ENCODE measurements around the gene KIAA1217. TPM values are rescaled to one million over a fixed set of nuclear protein-coding genes. Genes with fewer than 3 reads are reported as not detected.
"Not testable (repeated sequence)": the region's sequence is repeated elsewhere in the genome, so short reads cannot be mapped to it uniquely, and the experiment has no call there.

The KIAA1217 gene
- polyA plus RNA-seq, 1 experiment, result 2.2 TPM

DNA sequence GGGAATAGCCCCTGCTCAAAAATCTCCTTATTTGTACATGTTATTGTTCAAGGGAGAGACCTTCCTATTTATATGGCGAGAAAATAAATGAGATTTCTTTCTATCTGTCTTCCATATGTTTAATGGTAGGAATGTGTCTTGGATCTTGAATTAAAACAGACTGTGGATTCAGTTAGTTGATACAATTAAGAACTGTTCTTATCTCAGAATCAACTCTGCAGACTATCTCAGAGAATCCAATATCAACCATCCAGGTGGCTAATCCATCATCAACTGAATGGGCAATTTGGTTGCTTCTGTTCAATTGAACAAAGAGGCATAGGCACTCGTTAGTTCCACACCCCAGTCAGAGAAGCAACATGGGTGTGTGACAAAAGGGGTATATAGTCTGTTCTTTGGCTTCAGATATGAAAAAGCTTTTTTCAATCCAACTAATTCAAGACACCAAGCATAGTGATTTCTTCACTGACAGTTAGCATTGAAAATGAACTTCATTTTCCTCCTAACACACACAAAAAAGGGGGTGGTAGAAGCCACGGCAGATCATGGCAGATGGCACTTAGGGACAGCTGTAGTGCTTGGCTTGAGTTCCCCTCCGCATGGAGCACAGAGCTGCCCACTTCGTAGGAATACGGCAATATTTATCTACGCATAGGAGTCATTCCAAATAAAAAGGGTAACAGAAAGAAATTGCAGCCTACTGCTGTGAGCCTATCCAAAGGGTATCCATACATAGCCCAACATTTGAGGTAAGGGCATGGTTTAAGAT lies 135.9 kb downstream of the KIAA1217 start:
- ChIA-PET POLR2A (interaction anchor here (0.7 kb wide), 1 partner anchor 10 kb away, joined by 4 read pairs; no protein-coding TSS in a partner anchor), CTCF (interaction anchor here (1.2 kb wide), 1 partner anchor 173 kb away, joined by 3 read pairs; no protein-coding TSS in a partner anchor)
- no peak for TF ChIP-seq CTCF (IDR thresholded peaks at IDR 0.05; ENCODE audit: insufficient read depth, low read depth, low read length)
- no peak overlapping the region for H3K4me3 ChIP-seq (ENCODE audit: low read depth, low read length)
- DNase-seq (ENCODE audit: low read depth), result no peak
- no peaks in the 10 kb centered on the region for H3K27me3 ChIP-seq (ENCODE audit: control insufficient read depth, insufficient read depth, low read length)
- no peaks in the 10 kb centered on the region for H3K36me3 ChIP-seq (ENCODE audit: control insufficient read depth, insufficient read depth, low read length)

DNA sequence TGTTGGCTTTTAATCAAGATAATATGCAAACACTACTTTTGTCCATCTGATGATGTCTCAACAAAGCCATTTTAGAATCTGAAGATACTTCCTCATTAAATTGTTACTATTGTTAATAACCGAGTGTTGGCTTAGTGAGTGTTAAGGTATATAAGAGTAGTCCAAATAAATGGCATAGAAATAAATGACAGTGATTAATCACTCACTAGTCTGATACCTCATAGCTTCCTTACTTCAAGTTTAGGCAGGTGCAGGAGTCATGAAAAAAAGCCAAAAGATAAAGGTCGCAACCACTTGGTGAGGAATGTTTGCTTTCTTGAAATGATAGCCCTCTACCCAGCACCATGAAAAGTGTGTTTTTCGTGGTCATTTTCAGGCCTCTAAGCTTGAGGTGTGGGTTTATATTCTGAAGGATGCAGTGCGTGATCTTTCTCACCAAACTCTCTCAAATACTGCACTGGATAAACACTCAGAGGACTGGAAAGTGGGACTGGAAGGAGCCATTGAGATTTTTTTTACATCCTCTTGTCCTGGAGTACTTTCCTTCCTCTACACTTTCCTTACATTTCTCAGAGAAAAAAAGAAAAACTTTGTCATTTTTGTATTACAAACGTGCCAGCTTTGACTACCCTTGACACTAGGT lies 138.1 kb downstream of the KIAA1217 start:
- Histone ChIP-seq H3K4me3 (ENCODE audit: low read depth, low read length) (no peak overlapping the region), H3K36me3 (ENCODE audit: control insufficient read depth, insufficient read depth, low read length) (no peaks in the 10 kb centered on the region), H3K27me3 (ENCODE audit: control insufficient read depth, insufficient read depth, low read length) (no peaks in the 10 kb centered on the region)
- TF ChIP-seq CTCF (IDR thresholded peaks at IDR 0.05; ENCODE audit: insufficient read depth, low read depth, low read length), result no peak
- ChIA-PET POLR2A (no interaction called here), CTCF (no interaction called here)
- no peak for DNase-seq (ENCODE audit: low read depth)

- H3K27me3 ChIP-seq (ENCODE audit: control insufficient read depth, insufficient read depth, low read length), result no peaks in the 10 kb centered on the region; the same call in 1 of the 2 replicates
- TF ChIP-seq CTCF (IDR thresholded peaks at IDR 0.05; ENCODE audit: insufficient read depth, low read depth, low read length), result no peak
- no peak overlapping the region for H3K4me3 ChIP-seq (ENCODE audit: low read depth, low read length)
- no peaks in the 10 kb centered on the region for H3K36me3 ChIP-seq (ENCODE audit: control insufficient read depth, insufficient read depth, low read length)
- ChIA-PET CTCF (interaction anchor here (0.7 to 1.6 kb wide), 3 partner anchors 11 to 355 kb away, joined by 3 read pairs; no protein-coding TSS in a partner anchor), POLR2A (no interaction called here)
- no peak for DNase-seq (ENCODE audit: low read depth)
Measured at GRCh38 chr10:24349379-24350001, 140.6 kb downstream of the KIAA1217 start.

DNA sequence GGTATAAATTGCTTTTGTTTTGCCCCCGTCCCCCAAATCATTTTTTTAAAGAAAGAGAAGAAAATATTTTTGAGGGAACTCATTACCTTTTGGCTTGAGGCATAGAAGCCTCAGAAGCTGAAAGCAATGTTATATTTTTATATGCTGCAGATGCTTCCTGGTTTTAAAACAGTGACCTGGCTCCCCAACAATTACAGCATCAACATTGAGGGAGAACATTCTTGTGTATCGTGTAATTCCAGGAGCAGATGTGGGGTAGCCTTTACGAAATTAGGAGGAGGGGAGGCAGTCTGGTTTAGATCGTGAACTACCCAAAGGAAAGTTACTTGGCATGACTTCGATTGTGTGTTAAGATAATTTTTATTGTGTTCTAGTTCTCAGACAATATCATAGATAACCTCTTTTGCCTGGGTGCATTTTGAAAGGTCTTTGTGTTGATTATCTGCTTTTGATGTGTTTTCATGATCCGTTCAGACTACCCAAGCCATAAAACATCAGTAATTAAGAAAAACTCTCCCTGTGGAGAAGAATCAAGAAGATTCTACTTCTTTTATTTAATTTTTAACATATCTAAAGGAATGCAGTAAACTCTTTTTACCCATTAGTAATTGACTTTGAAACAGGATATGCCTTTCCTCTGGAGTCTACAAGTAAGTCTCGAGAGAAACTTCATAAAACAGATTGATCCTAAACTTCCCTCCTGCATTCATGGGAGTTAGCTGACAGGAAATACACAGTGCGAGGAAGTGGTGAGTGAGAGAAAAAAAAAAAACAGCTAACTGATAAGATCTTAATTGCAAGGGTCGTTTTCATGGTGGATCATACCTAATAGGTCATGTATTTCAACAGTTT lies 141.4 kb downstream of the KIAA1217 start:
- Histone ChIP-seq H3K4me3 (ENCODE audit: low read depth, low read length) (no peak overlapping the region), H3K36me3 (ENCODE audit: control insufficient read depth, insufficient read depth, low read length) (no peaks in the 10 kb centered on the region), H3K27me3 (ENCODE audit: control insufficient read depth, insufficient read depth, low read length) (no peaks in the 10 kb centered on the region; the same call in 1 of the 2 replicates)
- no peak for DNase-seq (ENCODE audit: low read depth)
- CTCF ChIA-PET, result interaction anchor here (0.7 to 1.6 kb wide), 3 partner anchors 10 to 356 kb away, joined by 3 read pairs; no protein-coding TSS in a partner anchor
- POLR2A ChIA-PET, result no interaction called here
- no peak for TF ChIP-seq CTCF (IDR thresholded peaks at IDR 0.05; ENCODE audit: insufficient read depth, low read depth, low read length)

DNA sequence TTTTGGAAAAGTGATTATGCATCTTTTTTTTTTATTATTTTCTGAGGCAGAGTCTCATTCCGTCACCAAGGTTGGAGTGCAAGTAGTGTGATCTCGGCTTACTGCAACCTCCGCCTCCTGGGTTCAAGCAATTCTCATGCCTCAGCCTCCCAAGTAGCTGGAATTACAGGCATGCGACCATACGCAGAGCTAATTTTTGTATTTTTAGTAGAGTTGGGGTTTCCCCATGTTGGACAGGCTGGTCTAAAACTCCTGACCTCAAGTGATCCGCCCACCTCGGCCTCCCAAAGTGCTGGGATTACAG lies 141.9 kb downstream of the KIAA1217 start:
- CTCF ChIA-PET, result interaction anchor here (1.1 to 1.3 kb wide), 2 partner anchors 9 to 150 kb away, joined by 3 to 4 read pairs; no protein-coding TSS in a partner anchor
- DNase-seq (ENCODE audit: low read depth); POLR2A ChIA-PET; H3K27me3 ChIP-seq (ENCODE audit: control insufficient read depth, insufficient read depth, low read length); H3K4me3 ChIP-seq (ENCODE audit: low read depth, low read length); H3K36me3 ChIP-seq (ENCODE audit: control insufficient read depth, insufficient read depth, low read length): not testable (repeated sequence)

Data from BJ (cell line).